ENCODE data around the gene PFKM.

The PFKM gene

GRCh38 chr12:48189331-48190125, 70.4 kb downstream of the PFKM start:
- in situ Hi-C loops (cut with HindIII; ENCODE audit: low pct_ligation_motif_present, low sequenced_read_pairs): no loop called here
- Histone ChIP-seq H3K36me3 (replicated peaks) (no peaks in the 10 kb centered on the region), H3K27me3 (replicated peaks) (peaks cover 25% of the 10 kb centered on the region), H3K27ac (no peak overlapping the region), H3K4me3 (ENCODE audit: low read depth, low read length) (no peak overlapping the region)
- peak; percentile 83 for DNase-seq
- peak; percentile 82 for TF ChIP-seq CTCF (IDR thresholded peaks at IDR 0.05; ENCODE audit: low read depth, low read length, missing control alignments)

GRCh38 chr12:48191096-48191495, 71.9 kb downstream of the PFKM start:
- Histone ChIP-seq H3K27ac (no peak overlapping the region), H3K4me3 (ENCODE audit: low read depth, low read length) (no peak overlapping the region), H3K27me3 (replicated peaks) (peaks cover 10% of the 10 kb centered on the region), H3K36me3 (replicated peaks) (no peaks in the 10 kb centered on the region)
- DNase-seq: no peak
- no peak for TF ChIP-seq CTCF (IDR thresholded peaks at IDR 0.05; ENCODE audit: low read depth, low read length, missing control alignments)
- in situ Hi-C loops (cut with HindIII; ENCODE audit: low pct_ligation_motif_present, low sequenced_read_pairs): no loop called here

GRCh38 chr12:48192861-48193260, 73.7 kb downstream of the PFKM start:
- Histone ChIP-seq H3K27ac (no peak overlapping the region), H3K27me3 (replicated peaks) (peaks cover 10% of the 10 kb centered on the region), H3K36me3 (replicated peaks) (no peaks in the 10 kb centered on the region), H3K4me3 (ENCODE audit: low read depth, low read length) (no peak overlapping the region)
- in situ Hi-C loops (cut with HindIII; ENCODE audit: low pct_ligation_motif_present, low sequenced_read_pairs): no loop called here
- no peak for DNase-seq
- no peak for TF ChIP-seq CTCF (IDR thresholded peaks at IDR 0.05; ENCODE audit: low read depth, low read length, missing control alignments)

GRCh38 chr12:48193623-48194022, 74.5 kb downstream of the PFKM start:
- no peak overlapping the region for H3K27ac ChIP-seq
- H3K36me3 ChIP-seq (replicated peaks): no peaks in the 10 kb centered on the region
- in situ Hi-C loops (cut with HindIII; ENCODE audit: low pct_ligation_motif_present, low sequenced_read_pairs): no loop called here
- DNase-seq: no peak
- no peak for TF ChIP-seq CTCF (IDR thresholded peaks at IDR 0.05; ENCODE audit: low read depth, low read length, missing control alignments)
- peaks cover 10% of the 10 kb centered on the region for H3K27me3 ChIP-seq (replicated peaks)
- no peak overlapping the region for H3K4me3 ChIP-seq (ENCODE audit: low read depth, low read length)

GRCh38 chr12:48194799-48195201, 75.6 kb downstream of the PFKM start:
- H3K27me3 ChIP-seq (replicated peaks): peaks cover 10% of the 10 kb centered on the region
- H3K36me3 ChIP-seq (replicated peaks): no peaks in the 10 kb centered on the region
- TF ChIP-seq CTCF (IDR thresholded peaks at IDR 0.05; ENCODE audit: low read depth, low read length, missing control alignments): no peak
- no peak overlapping the region for H3K4me3 ChIP-seq (ENCODE audit: low read depth, low read length)
- DNase-seq: no peak
- H3K27ac ChIP-seq: no peak overlapping the region
- in situ Hi-C loops (cut with HindIII; ENCODE audit: low pct_ligation_motif_present, low sequenced_read_pairs): no loop called here

All from brain microvascular endothelial cell (primary cell).